Loucy (cell line): ENCODE measurements around the gene FOXP4.

Source experiments
- H2AFZ ChIP-seq: fragments of 200-600 bp; sonication (generic); 2 replicates; pipeline ENCODE4 v1.6.0; 2016; ENCODE audit warnings: antibody characterized with exemption, mild to moderate bottlenecking, low read length, moderate library complexity
- H3F3A ChIP-seq: fragments of 200-600 bp; 2 replicates; pipeline ENCODE4 v1.6.0; 2016; ENCODE audit warnings: antibody characterized with exemption, low read depth, mild to moderate bottlenecking
- H3K27me3 ChIP-seq: fragments of 200-600 bp; sonication (generic); 2 replicates; pipeline ENCODE4 v1.6.1; 2014; ENCODE audit warnings: low read length, mild to moderate bottlenecking; ENCODE audit not compliant: insufficient read depth, poor library complexity, severe bottlenecking
- H3K36me3 ChIP-seq: fragments of 200-600 bp; sonication (generic); 2 replicates; pipeline ENCODE4 v1.6.1; 2016; ENCODE audit warnings: low read length; ENCODE audit not compliant: insufficient read depth
- H3K4me1 ChIP-seq: fragments of 200-600 bp; sonication (generic); 2 replicates; pipeline ENCODE4 v1.5.1; 2014; ENCODE audit warnings: low read length, mild to moderate bottlenecking; ENCODE audit not compliant: insufficient read depth, poor library complexity, severe bottlenecking
- H3K4me2 ChIP-seq: fragments of 200-600 bp; sonication (generic); 2 replicates; pipeline ENCODE4 v1.6.0; 2014; ENCODE audit warnings: antibody characterized with exemption, low read length, low read depth, mild to moderate bottlenecking; ENCODE audit not compliant: poor library complexity, severe bottlenecking
- H3K4me3 ChIP-seq: fragments of 200-600 bp; sonication (generic); 2 replicates; pipeline ENCODE4 v1.5.1; 2014; ENCODE audit warnings: low read length, mild to moderate bottlenecking, mixed read lengths; ENCODE audit not compliant: poor library complexity, severe bottlenecking
- H3K79me2 ChIP-seq: fragments of 200-600 bp; sonication (generic); 2 replicates; pipeline ENCODE4 v1.6.1; 2014; ENCODE audit warnings: low read length; ENCODE audit not compliant: insufficient read depth
- H3K9ac ChIP-seq: fragments of 200-600 bp; sonication (generic); 2 replicates; pipeline ENCODE4 v1.6.0; 2014; ENCODE audit warnings: mild to moderate bottlenecking, low read depth, low read length, moderate library complexity; ENCODE audit not compliant: poor library complexity, severe bottlenecking
- H3K9me2 ChIP-seq: fragments of 200-600 bp; sonication (generic); replicated peaks from 2 replicates; pipeline ENCODE4 v1.6.1; 2016; ENCODE audit warnings: low read depth, low read length, mixed read lengths
- H3K9me3 ChIP-seq: fragments of 200-600 bp; sonication (generic); 2 replicates; pipeline ENCODE4 v1.6.1; 2014; ENCODE audit warnings: mild to moderate bottlenecking, antibody characterized with exemption, low read length, low read depth; ENCODE audit not compliant: insufficient read depth
- H4K20me1 ChIP-seq: fragments of 200-600 bp; sonication (generic); 2 replicates; pipeline ENCODE4 v1.6.0; 2014; ENCODE audit warnings: antibody characterized with exemption, low read length, mild to moderate bottlenecking; ENCODE audit not compliant: insufficient read depth, poor library complexity, severe bottlenecking
- EZH2phosphoT487 ChIP-seq: fragments of 200-600 bp; IDR thresholded peaks from 2 replicates; pipeline ENCODE4 v1.6.1; 2018; ENCODE audit warnings: antibody characterized with exemption, mild to moderate bottlenecking, moderate library complexity, borderline replicate concordance
- TF ChIP-seq, protein P1 (sequence below): fragments of 200-600 bp; sonication (generic); conservative IDR thresholded peaks from 2 replicates; pipeline ENCODE4 v1.5.1; 2014; ENCODE audit warnings: mild to moderate bottlenecking, antibody characterized with exemption, low read length

Gene FOXP4

DNA sequence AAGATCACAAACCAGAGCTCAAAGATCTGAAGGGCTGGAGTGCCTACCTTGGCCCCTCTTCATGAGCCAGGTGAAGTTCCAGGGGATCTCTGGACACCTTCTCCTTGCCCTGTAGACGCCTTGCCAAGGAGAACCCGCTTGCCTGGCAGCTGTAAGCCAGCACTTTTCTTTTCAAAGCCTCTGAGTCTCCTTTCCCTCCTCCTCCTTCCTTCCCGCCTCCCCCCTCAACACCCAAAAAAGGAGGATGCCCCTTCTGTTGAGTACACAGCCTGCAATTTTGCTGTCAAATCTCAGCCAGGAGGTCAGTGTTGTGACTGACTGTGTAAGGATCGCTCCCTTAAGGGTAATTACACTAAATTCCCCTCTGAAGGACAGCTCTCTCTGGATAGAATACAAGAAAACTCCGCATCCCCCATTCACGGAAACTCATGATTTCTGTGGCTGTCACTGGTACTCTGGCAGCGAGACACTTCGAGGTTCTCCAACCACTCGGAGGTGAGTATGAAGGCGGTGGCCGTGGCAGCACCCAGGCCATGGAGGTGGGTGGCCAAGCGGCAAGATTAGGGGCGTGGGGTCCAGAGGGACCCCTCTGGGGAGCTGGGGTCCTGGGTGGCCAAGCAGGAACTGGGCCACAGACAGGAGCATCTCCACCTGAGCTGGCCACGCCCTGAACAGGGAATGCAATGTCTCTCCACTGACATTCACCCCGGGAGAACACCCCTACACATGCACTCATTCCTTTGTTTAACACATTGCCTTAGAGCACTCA, 23.2 kb upstream of the FOXP4 start:
- H3K36me3 ChIP-seq: no peaks in the 10 kb centered on the region

DNA sequence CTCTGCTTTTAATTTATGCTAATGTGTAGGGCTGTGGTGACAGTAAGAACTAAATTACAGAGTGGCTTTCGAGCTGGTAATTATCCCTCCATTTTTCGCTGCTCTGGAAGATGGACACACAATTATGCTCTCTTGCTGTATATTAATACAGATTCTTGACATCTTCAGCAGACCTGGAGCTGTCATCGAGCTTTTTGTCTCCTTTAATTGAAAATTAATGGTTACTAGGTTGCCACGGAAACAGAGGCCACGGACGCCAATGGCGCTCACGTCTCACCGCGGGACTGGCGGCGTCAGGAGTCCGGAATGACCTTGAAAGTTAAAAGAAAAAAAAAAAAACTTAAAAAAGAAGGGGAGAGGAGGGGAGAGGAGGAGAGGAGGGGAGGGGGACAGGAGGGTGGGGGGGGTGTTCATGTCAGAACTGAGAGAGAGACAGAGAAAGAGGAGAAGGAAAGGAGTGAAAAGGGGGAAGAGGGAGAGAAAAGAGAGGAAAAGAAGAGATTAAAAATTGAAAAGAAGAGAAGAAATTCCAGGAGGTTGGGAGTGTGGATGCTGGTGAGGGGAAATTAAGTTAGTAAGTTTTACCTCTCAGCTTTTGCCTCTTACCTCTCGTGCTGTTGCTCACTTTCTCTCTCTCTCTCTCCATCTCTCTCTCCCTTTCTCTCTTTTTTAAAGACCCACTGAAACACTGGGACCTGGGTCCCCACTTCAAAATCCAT, 22.1 kb upstream of the FOXP4 start:
- Histone ChIP-seq H3K27me3 (no peaks in the 10 kb centered on the region), H3K36me3 (no peaks in the 10 kb centered on the region), H3K4me2 (no peak overlapping the region), H3K79me2 (no peaks in the 10 kb centered on the region), H3K4me1 (no peaks in the 10 kb centered on the region), H3F3A (no peaks in the 10 kb centered on the region), H3K9ac (no peak overlapping the region), H3K4me3 (no peak overlapping the region), H4K20me1 (no peaks in the 10 kb centered on the region), H2AFZ (no peak overlapping the region), H3K9me2 (no peaks in the 10 kb centered on the region), H3K9me3 (no peaks in the 10 kb centered on the region)
- TF ChIP-seq, protein P1, sequence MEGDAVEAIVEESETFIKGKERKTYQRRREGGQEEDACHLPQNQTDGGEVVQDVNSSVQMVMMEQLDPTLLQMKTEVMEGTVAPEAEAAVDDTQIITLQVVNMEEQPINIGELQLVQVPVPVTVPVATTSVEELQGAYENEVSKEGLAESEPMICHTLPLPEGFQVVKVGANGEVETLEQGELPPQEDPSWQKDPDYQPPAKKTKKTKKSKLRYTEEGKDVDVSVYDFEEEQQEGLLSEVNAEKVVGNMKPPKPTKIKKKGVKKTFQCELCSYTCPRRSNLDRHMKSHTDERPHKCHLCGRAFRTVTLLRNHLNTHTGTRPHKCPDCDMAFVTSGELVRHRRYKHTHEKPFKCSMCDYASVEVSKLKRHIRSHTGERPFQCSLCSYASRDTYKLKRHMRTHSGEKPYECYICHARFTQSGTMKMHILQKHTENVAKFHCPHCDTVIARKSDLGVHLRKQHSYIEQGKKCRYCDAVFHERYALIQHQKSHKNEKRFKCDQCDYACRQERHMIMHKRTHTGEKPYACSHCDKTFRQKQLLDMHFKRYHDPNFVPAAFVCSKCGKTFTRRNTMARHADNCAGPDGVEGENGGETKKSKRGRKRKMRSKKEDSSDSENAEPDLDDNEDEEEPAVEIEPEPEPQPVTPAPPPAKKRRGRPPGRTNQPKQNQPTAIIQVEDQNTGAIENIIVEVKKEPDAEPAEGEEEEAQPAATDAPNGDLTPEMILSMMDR: no peak
- TF ChIP-seq EZH2phosphoT487: no peak

More for the DNA sequence above, 23.2 kb upstream of the FOXP4 start:
- no peaks in the 10 kb centered on the region for H3K79me2 ChIP-seq
- H4K20me1 ChIP-seq: no peaks in the 10 kb centered on the region
- no peaks in the 10 kb centered on the region for H3K4me1 ChIP-seq
- H3K27me3 ChIP-seq: no peaks in the 10 kb centered on the region
- no peaks in the 10 kb centered on the region for H3K9me2 ChIP-seq
- no peak overlapping the region for H3K4me3 ChIP-seq
- H3F3A ChIP-seq: no peaks in the 10 kb centered on the region
- H3K4me2 ChIP-seq: no peak overlapping the region
- TF ChIP-seq EZH2phosphoT487: no peak
- TF ChIP-seq, protein P1: no peak
- H3K9me3 ChIP-seq: no peaks in the 10 kb centered on the region
- H2AFZ ChIP-seq: no peak overlapping the region
- no peak overlapping the region for H3K9ac ChIP-seq

DNA sequence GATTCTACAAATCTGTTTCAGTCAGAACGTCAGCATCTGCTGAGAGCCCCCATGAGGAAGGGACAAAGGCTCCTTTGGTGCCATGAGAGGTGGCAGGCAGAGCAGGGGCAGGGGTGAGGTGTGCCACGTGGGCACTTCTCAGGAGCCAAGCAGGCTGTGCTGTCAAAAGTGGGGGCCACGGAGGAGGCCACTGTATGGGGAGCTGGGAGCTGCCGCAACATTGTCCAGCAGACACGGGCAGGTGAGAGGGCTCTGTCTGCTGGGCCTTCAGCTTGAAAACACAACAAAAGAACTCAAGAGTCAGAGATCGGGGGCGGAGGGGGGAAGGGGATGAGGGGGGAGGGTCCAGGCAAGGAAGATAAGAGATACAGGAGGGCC, 21.6 kb upstream of the FOXP4 start:
- Histone ChIP-seq H3K4me1 (no peaks in the 10 kb centered on the region), H3K36me3 (no peaks in the 10 kb centered on the region), H3K4me2 (no peak overlapping the region), H3K27me3 (no peaks in the 10 kb centered on the region), H2AFZ (no peak overlapping the region), H3F3A (no peaks in the 10 kb centered on the region), H3K9me3 (no peaks in the 10 kb centered on the region), H3K9ac (no peak overlapping the region), H3K79me2 (no peaks in the 10 kb centered on the region), H3K4me3 (no peak overlapping the region), H4K20me1 (no peaks in the 10 kb centered on the region), H3K9me2 (no peaks in the 10 kb centered on the region)
- TF ChIP-seq, protein P1: no peak
- no peak for TF ChIP-seq EZH2phosphoT487
